NCI-H1048 (cell line): ENCODE measurements around the gene RSPRY1.
"Not testable (repeated sequence)": the region's sequence is repeated elsewhere in the genome, so short reads cannot be mapped to it uniquely, and the experiment has no call there.

Source experiments
- DNase-seq: peaks from one replicate; lab custom pipeline; 2025; lab: John Stamatoyannopoulos, UW

RSPRY1 gene

GRCh38 chr16:57255686-57256415 is 69.7 kb downstream of the RSPRY1 start:
- DNase-seq: no peak

GRCh38 chr16:57256601-57257395 is 70.7 kb downstream of the RSPRY1 start:
- DNase-seq: no peak

DNA sequence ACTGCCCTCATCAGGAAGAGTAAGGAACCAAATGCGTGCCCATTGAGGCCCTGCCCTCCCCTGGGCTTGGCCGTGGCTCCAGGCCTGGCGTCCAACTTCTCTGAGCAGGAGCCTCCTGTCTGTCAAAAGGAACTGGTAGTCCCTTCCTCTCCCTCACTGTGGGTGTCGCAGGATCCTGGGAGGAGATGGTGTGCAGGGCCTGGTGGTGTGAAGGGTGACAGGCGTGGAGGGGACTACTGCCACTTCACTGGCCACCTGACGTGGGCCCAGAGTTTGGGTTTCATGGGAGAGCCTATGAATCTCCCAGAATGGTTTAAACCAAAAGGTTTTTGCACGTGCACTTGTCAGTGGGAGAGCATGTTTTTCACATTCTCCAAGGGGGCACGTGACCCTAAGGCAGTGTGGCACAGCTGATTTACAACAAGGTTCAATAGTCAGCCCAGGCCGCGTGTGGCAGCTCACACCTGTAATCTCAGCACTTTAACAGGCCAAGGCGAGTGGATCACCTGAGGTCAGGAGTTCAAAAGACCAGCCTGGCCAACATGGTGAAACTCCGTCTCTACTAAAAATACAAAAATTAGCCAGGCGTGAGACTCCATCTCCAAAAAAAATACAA is 71.4 kb downstream of the RSPRY1 start:
- DNase-seq: no peak

DNA sequence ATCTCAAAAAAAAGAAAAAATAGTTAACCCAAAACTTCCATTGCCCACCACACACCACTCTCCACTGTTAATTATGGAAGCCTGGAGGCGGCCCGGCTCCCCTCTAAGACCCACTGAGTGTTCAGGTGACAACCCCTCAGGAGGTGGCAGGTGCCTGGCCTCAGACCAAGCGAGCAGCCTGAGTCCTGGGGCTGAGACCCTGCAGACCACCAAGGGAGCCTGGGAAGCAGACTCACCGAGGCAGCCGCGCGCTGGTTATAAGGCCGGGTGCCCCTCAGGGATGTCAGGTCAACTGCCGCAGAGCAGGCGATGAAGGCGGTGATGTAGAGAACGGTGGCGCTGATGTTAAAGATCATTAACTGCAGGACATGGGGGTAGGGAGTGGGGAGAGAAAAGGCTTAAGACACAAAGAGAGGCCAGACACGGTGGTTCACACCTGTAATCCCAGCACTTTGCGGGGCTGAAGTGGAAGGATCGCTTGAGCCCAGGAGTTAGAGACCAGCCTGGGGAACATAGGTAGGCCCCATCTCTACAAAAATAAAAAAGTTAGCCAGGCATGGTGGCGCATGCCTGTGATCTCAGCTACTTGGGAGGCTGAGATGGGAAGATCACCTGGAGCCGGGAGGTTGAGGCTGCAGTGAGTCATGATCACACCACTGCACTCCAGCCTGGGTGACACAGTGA is 72.2 kb downstream of the RSPRY1 start:
- no peak for DNase-seq

DNA sequence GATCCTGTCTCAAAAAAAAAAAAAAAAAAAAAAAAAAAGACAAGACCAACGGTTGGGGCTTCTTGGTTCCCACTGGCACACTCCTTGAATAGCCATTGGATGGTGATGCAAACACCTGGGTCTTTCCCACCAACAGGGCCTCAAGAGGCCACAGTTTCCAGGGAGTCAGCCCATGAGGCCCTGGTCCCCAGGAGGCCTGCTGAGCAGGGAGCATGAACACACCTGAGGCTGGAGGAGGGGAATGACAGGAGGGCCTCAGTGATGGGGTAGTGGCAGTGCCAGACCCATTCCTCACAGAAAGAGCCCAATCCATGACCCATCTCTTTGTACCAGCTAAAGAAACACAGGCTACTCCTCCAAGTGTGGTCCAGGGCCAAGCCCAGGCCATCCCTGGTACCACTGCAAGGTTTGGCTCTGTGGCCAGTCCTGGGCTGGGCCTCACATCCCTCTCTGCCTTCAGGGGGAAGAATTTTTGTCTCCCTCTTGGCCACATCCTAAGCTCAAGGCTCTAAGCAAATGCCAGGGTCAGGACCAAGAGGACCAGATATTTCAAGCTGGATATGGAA is 72.9 kb downstream of the RSPRY1 start:
- no peak for DNase-seq

DNA sequence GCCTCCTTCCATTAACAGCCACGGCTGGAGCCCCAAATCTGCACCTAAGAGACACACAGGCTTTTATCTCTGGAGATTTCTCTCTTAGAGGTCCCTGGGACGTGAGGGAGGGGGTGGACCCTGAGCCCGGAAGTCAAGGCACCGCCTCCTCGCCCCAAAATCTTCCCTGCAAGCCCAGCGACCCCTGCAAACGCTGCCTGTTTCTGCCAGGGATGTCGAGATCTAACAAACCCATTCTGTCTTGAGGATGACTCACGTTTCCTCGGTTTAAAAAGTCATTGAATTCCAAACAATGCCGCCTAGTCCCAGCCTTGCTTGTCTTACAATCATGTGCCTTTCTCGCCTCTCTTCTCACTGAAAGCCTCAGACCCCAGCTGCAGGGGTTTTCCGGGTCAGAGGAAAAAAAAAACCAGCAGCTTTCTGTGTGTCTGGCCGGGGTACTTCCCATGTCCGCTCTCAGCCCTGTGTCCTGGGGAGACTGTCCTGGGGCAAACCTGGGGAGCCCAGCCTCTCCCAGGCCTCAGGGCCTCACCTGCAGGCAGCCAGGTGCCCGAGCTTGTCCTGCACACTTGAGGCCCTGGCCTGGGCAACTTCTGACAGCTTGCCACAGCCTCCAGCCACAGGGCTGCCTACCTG is 74.3 kb downstream of the RSPRY1 start:
- DNase-seq: no peak

GRCh38 chr16:57261806-57262205 is 75.7 kb downstream of the RSPRY1 start:
- no peak for DNase-seq

DNA sequence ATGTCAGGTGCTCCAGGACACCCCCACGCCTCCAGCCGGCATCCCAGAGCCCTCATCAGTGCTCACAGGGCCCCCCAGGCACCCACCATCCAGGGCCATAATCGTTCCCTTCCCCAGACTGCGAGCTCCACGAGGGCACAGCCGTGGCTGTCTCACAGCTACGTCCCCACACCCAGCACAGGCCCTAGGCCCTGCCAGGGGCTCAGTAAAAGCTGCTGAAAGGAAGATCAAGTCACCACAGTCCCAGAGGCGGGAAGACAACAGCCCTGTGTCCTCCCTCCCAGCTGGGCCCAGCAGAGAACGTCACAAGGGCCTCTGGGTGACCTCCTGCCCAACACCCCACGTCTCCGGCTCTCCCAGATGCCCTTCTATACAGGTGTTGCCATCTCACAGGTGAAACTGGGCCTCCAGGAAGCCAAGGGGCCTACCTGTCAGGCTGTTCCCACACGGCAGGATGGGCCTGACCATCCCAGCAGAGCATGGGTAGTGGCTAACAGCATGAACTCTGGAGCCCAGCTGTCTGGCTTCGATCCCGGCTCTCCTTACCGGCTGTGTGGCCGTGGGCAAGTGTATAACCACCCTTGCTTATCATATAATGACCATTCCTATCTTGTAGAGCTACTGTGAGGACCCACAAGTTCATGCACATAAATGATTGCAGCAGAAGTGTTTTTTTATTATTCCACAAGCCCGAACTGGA is 76.9 kb downstream of the RSPRY1 start:
- no peak for DNase-seq

GRCh38 chr16:57263541-57264351 is 77.6 kb downstream of the RSPRY1 start:
- DNase-seq: no peak

DNA sequence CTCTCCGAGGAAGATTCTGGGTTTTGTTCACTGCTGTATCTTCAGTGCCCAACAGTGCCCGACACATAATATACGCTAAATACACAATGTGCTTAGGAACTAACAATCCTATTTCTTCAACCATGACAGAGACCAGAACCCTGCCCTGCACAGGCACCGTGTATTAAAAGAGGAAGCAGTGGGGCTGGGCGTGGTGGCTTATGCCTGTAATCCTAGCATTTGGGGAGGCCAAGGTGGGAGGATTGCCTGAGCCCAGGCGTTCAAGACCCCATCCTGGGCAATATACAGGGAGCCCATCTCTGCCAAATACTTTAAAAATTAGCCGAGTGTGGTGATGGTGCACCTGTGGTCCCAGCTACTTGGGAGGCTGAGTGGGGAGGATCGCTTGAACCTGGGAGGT is 78.3 kb downstream of the RSPRY1 start:
- no peak for DNase-seq

GRCh38 chr16:57264950-57265371 is 78.8 kb downstream of the RSPRY1 start:
- DNase-seq: no peak

DNA sequence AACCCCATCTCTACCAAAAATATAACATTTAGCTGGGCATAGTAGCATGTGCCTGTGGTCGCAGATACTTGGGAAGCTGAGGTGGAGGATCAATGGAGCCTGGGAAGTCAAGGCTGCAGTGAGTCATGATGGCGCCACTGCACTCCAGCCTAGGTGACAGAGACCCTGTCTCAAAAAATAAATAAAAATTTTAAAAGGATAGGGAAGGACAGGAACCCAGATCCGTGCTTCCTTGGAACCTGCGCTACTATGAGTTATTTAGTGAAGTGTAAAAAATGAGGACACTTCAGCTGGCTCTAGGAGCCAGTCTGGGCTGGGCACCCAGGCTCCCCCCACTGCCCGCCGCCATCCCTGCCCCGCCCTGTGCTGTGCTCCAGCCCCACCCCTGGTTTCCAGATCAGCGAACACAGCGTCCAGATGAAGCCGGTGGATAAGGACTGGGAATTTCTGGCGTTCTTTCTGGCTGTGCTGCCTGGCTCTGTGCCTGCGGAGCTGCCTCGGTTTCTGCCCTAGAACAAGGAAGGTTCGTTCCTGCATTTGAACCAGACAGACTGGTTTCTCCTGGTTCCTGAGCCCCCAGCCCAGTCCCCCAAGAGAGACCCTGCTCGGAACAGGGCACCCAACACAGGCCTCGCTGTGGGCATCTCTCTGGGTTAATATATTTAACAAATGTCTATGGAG is 79.9 kb downstream of the RSPRY1 start:
- DNase-seq: no peak

GRCh38 chr16:57266531-57267260 is 80.6 kb downstream of the RSPRY1 start:
- no peak for DNase-seq

DNA sequence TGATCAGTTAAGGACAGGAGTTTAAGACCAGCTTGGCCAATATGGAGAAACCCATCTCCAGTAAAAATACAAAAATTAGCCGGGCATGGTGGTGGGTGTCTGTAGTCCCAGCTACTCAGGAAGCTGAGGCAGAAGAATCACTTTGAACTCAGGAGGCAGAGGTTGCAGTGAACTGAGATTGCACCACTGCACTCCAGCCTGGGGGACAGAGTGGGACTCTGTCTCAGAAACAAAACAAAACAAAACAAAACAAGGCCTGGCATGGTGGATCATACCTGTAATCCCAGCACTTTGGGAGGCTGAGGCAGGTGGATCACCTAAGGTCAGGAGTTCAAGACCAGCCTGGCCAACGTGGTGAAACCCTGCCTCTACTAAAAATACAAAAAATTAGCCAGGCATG is 81.2 kb downstream of the RSPRY1 start:
- not testable (repeated sequence) for DNase-seq

DNA sequence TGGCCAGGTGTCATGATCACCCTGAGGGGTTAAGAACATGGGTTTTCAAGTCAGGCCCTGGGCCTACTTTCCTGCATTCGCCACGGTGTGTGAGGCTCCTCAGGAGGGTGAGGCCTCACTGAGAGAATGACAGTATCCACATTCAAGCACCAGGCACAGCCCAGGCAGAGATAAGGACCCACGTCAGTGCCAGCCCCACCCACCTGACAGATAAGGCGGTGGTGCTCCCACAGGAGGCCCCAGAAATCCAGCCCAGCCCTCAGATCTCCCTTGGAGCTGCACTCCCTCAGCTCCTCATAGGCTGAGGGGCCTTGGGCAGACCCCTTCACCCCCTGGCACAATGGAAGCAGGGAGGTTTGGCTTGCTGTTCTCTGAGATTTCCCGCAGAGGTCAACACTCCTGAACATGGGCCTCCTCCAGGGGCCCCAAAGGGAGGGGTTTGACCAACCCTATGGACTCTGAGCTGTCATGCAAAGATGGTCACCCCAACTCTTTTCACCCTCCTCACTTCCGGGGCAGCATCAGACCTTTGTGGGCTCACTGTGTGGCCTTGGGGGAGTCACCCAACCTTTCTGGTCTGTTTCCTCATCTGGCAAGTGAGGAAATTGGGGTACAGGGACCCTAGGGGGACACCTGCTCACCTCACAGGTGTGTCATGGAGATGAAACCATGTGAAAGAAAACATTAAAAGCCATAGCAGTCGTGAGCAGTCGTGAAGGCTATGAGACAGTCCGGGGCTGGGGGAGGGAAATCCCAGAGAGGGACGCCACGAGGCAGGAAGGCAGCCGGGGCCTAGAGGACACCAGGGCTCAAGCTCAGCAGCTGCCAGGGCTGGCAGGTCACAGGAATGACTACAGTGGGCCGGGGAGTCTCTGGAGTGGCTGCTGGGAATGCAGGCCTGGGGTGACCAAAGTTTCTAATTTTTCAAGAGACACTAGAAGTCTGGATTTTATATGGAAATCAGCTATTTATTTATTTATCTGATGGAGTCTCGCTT is 83.0 kb downstream of the RSPRY1 start:
- DNase-seq: no peak

GRCh38 chr16:57270221-57271062 is 84.3 kb downstream of the RSPRY1 start:
- DNase-seq: no peak

DNA sequence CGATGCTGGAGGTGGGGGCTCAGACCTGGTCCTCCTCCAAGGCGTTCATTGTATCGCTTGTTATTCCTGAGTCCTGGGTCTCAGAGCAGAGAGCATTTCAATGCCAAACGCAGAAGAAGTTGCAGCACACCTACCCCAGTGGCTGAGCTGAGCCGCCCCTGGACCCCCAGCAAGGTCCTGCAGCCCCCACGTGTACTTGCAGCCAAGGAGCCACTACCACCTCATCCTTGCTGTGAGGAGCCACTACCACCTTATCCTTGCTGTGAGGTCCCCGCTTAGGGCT is 84.9 kb downstream of the RSPRY1 start:
- no peak for DNase-seq
